GM12878 (cell line): ENCODE data around the gene PDZD11. TPM values are rescaled to one million over a fixed set of nuclear protein-coding genes. Genes with fewer than 3 reads are reported as not detected.

Source experiments
- BCL11A ChIP-seq: IDR thresholded peaks from 2 replicates; pipeline ENCODE4 v1.6.1; 2011; ENCODE audit warnings: low read depth, low read length
- GATAD2B ChIP-seq: fragments of 450-650 bp; conservative IDR thresholded peaks from 2 replicates; pipeline ENCODE4 v1.6.1; 2017; ENCODE audit warnings: low read depth, mild to moderate bottlenecking, moderate library complexity
- LARP7 ChIP-seq: fragments of 450-650 bp; IDR thresholded peaks from 2 replicates; pipeline ENCODE4 v1.6.1; 2017; ENCODE audit warnings: mild to moderate bottlenecking
- MEF2B ChIP-seq: fragments of 450-650 bp; IDR thresholded peaks from 2 replicates; pipeline ENCODE4 v1.6.1; 2018; ENCODE audit warnings: mild to moderate bottlenecking, moderate library complexity; ENCODE audit not compliant: partially characterized antibody, poor library complexity, severe bottlenecking
- NFIC ChIP-seq: IDR thresholded peaks from 2 replicates; pipeline ENCODE4 v1.6.1; 2012; ENCODE audit warnings: low read depth, mild to moderate bottlenecking, inconsistent platforms, low read length, moderate library complexity
- PAX8 ChIP-seq: fragments of 450-650 bp; IDR thresholded peaks from 2 replicates; pipeline ENCODE4 v1.6.1; 2017; ENCODE audit warnings: mild to moderate bottlenecking, moderate library complexity
- SPI1 ChIP-seq: IDR thresholded peaks from 2 replicates; pipeline ENCODE4 v1.6.1; 2011; ENCODE audit warnings: low read depth, mild to moderate bottlenecking, low read length, moderate library complexity, borderline replicate concordance; ENCODE audit not compliant: insufficient read depth
- YY1 ChIP-seq: IDR thresholded peaks from 2 replicates; pipeline ENCODE4 v1.6.1; 2011; ENCODE audit warnings: low read depth, mild to moderate bottlenecking, low read length
- ZNF384 ChIP-seq: IDR thresholded peaks from 2 replicates; pipeline ENCODE4 v1.6.1; 2012; ENCODE audit warnings: low read depth, mild to moderate bottlenecking, low read length, improper control_type of control experiment, borderline replicate concordance
- ZZZ3 ChIP-seq: IDR thresholded peaks from 2 replicates; pipeline ENCODE4 v1.6.1; 2011; ENCODE audit warnings: low read depth; ENCODE audit not compliant: control insufficient read depth, insufficient read length
- polyA plus RNA-seq, 11 experiments: library from polyadenylated mRNA; depleted of rRNA in 4 of 11; unstranded in 6 of 11; stranded (reverse) in 5 of 11; fragments of >200 nt; fragmentation: Nextera tagmentation in 4 of 11; fragmentation: Illumina TruSeq in 1 of 11; extraction: Ambion mirVana in 4 of 11; extraction: Trizol in 1 of 11; gene quantifications; 1 replicate in 1 of 11; 2 replicates in 10 of 11; pipeline versions ENCODE4 v1.2.1 to v1.2.3, GENCODE V29; 2011 to 2016; ENCODE audit warnings: inconsistent platforms in 2 of 11, missing spikeins in 2 of 11, low read depth in 1 of 11
- total RNA-seq, 4 experiments: library from RNA; depleted of rRNA in 3 of 4; stranded (reverse); fragments of >200 nt in 3 of 4; fragmentation: Illumina TruSeq in 1 of 4; extraction: Trizol in 1 of 4; gene quantifications; 2 replicates each; pipeline versions ENCODE4 v1.2.1 to v1.2.3, GENCODE V29; 2013 to 2021
- TF ChIP-seq, protein P1 (sequence below): fragments of 450-650 bp; IDR thresholded peaks from 2 replicates; pipeline ENCODE4 v1.6.1; 2018; ENCODE audit warnings: mild to moderate bottlenecking, low read depth, moderate library complexity; ENCODE audit not compliant: partially characterized antibody
- TF ChIP-seq, protein P2 (sequence below): fragments of 450-650 bp; IDR thresholded peaks from 2 replicates; pipeline ENCODE4 v1.6.1; 2017; ENCODE audit warnings: mild to moderate bottlenecking
- TF ChIP-seq, protein P3 (sequence below): fragments of 450-650 bp; IDR thresholded peaks from 2 replicates; pipeline ENCODE4 v1.6.1; 2017; ENCODE audit warnings: low read depth, mild to moderate bottlenecking, moderate library complexity
- TF ChIP-seq, protein P4 (sequence below): fragments of 450-650 bp; IDR thresholded peaks from 2 replicates; pipeline ENCODE4 v1.6.1; 2017; ENCODE audit warnings: mild to moderate bottlenecking, moderate library complexity
- TF ChIP-seq, protein P5 (sequence below): fragments of 450-650 bp; IDR thresholded peaks from 2 replicates; pipeline ENCODE4 v1.6.1; 2017; ENCODE audit warnings: antibody characterized with exemption, mild to moderate bottlenecking, moderate library complexity

Gene PDZD11
- total and polyA plus RNA-seq, 10 of the 15 experiments (the other 5 are each of a cell fraction or from before 2014, with no cell fraction given): 28.4 to 123 (median 55.0) TPM

DNA sequence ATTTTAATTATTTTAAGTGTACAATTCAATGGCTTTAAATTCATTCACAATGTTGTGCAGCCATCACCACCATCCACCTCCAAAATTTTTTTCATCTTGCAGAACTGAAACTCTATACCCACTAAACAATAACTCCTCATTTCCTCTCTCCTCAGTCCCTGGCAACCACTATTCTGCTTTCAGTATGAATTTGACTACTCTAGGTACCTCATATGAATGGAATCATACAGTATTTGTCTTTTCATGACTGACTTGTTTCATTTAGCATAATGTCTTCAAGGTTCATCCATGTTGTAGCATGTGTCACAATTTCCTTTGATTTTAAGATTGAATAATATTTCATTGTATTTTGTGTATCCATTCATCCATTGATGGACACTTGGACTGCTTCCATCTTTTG lies 47.0 kb upstream of the PDZD11 start (continued):
- TF ChIP-seq, protein P1, sequence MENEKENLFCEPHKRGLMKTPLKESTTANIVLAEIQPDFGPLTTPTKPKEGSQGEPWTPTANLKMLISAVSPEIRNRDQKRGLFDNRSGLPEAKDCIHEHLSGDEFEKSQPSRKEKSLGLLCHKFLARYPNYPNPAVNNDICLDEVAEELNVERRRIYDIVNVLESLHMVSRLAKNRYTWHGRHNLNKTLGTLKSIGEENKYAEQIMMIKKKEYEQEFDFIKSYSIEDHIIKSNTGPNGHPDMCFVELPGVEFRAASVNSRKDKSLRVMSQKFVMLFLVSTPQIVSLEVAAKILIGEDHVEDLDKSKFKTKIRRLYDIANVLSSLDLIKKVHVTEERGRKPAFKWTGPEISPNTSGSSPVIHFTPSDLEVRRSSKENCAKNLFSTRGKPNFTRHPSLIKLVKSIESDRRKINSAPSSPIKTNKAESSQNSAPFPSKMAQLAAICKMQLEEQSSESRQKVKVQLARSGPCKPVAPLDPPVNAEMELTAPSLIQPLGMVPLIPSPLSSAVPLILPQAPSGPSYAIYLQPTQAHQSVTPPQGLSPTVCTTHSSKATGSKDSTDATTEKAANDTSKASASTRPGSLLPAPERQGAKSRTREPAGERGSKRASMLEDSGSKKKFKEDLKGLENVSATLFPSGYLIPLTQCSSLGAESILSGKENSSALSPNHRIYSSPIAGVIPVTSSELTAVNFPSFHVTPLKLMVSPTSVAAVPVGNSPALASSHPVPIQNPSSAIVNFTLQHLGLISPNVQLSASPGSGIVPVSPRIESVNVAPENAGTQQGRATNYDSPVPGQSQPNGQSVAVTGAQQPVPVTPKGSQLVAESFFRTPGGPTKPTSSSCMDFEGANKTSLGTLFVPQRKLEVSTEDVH: no peak
- TF ChIP-seq, protein P2, sequence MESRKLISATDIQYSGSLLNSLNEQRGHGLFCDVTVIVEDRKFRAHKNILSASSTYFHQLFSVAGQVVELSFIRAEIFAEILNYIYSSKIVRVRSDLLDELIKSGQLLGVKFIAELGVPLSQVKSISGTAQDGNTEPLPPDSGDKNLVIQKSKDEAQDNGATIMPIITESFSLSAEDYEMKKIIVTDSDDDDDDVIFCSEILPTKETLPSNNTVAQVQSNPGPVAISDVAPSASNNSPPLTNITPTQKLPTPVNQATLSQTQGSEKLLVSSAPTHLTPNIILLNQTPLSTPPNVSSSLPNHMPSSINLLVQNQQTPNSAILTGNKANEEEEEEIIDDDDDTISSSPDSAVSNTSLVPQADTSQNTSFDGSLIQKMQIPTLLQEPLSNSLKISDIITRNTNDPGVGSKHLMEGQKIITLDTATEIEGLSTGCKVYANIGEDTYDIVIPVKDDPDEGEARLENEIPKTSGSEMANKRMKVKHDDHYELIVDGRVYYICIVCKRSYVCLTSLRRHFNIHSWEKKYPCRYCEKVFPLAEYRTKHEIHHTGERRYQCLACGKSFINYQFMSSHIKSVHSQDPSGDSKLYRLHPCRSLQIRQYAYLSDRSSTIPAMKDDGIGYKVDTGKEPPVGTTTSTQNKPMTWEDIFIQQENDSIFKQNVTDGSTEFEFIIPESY: no peak
- no peak for TF ChIP-seq PAX8
- TF ChIP-seq, protein P3, sequence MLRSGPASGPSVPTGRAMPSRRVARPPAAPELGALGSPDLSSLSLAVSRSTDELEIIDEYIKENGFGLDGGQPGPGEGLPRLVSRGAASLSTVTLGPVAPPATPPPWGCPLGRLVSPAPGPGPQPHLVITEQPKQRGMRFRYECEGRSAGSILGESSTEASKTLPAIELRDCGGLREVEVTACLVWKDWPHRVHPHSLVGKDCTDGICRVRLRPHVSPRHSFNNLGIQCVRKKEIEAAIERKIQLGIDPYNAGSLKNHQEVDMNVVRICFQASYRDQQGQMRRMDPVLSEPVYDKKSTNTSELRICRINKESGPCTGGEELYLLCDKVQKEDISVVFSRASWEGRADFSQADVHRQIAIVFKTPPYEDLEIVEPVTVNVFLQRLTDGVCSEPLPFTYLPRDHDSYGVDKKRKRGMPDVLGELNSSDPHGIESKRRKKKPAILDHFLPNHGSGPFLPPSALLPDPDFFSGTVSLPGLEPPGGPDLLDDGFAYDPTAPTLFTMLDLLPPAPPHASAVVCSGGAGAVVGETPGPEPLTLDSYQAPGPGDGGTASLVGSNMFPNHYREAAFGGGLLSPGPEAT: peak; percentile 58
- peak; percentile 36; the same call in 1 of the 2 replicates for TF ChIP-seq ZNF384
- TF ChIP-seq GATAD2B: no peak
- TF ChIP-seq, protein P4, sequence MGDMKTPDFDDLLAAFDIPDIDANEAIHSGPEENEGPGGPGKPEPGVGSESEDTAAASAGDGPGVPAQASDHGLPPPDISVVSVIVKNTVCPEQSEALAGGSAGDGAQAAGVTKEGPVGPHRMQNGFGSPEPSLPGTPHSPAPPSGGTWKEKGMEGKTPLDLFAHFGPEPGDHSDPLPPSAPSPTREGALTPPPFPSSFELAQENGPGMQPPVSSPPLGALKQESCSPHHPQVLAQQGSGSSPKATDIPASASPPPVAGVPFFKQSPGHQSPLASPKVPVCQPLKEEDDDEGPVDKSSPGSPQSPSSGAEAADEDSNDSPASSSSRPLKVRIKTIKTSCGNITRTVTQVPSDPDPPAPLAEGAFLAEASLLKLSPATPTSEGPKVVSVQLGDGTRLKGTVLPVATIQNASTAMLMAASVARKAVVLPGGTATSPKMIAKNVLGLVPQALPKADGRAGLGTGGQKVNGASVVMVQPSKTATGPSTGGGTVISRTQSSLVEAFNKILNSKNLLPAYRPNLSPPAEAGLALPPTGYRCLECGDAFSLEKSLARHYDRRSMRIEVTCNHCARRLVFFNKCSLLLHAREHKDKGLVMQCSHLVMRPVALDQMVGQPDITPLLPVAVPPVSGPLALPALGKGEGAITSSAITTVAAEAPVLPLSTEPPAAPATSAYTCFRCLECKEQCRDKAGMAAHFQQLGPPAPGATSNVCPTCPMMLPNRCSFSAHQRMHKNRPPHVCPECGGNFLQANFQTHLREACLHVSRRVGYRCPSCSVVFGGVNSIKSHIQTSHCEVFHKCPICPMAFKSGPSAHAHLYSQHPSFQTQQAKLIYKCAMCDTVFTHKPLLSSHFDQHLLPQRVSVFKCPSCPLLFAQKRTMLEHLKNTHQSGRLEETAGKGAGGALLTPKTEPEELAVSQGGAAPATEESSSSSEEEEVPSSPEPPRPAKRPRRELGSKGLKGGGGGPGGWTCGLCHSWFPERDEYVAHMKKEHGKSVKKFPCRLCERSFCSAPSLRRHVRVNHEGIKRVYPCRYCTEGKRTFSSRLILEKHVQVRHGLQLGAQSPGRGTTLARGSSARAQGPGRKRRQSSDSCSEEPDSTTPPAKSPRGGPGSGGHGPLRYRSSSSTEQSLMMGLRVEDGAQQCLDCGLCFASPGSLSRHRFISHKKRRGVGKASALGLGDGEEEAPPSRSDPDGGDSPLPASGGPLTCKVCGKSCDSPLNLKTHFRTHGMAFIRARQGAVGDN: no peak
- no peak for TF ChIP-seq ZZZ3
- peak; percentile 93 for TF ChIP-seq BCL11A
- TF ChIP-seq, protein P5, sequence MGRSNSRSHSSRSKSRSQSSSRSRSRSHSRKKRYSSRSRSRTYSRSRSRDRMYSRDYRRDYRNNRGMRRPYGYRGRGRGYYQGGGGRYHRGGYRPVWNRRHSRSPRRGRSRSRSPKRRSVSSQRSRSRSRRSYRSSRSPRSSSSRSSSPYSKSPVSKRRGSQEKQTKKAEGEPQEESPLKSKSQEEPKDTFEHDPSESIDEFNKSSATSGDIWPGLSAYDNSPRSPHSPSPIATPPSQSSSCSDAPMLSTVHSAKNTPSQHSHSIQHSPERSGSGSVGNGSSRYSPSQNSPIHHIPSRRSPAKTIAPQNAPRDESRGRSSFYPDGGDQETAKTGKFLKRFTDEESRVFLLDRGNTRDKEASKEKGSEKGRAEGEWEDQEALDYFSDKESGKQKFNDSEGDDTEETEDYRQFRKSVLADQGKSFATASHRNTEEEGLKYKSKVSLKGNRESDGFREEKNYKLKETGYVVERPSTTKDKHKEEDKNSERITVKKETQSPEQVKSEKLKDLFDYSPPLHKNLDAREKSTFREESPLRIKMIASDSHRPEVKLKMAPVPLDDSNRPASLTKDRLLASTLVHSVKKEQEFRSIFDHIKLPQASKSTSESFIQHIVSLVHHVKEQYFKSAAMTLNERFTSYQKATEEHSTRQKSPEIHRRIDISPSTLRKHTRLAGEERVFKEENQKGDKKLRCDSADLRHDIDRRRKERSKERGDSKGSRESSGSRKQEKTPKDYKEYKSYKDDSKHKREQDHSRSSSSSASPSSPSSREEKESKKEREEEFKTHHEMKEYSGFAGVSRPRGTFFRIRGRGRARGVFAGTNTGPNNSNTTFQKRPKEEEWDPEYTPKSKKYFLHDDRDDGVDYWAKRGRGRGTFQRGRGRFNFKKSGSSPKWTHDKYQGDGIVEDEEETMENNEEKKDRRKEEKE: no peak
- peak; percentile 52 for TF ChIP-seq MEF2B
- TF ChIP-seq NFIC: peak; percentile 86
- TF ChIP-seq YY1: no peak
- TF ChIP-seq SPI1: peak; percentile 90
- TF ChIP-seq LARP7: no peak
